Measurements from ENCODE around the gene HEMGN.
A peak's percentile ranks its signal among the peaks of the same experiment; 100 is the strongest.

Gene HEMGN

DNA sequence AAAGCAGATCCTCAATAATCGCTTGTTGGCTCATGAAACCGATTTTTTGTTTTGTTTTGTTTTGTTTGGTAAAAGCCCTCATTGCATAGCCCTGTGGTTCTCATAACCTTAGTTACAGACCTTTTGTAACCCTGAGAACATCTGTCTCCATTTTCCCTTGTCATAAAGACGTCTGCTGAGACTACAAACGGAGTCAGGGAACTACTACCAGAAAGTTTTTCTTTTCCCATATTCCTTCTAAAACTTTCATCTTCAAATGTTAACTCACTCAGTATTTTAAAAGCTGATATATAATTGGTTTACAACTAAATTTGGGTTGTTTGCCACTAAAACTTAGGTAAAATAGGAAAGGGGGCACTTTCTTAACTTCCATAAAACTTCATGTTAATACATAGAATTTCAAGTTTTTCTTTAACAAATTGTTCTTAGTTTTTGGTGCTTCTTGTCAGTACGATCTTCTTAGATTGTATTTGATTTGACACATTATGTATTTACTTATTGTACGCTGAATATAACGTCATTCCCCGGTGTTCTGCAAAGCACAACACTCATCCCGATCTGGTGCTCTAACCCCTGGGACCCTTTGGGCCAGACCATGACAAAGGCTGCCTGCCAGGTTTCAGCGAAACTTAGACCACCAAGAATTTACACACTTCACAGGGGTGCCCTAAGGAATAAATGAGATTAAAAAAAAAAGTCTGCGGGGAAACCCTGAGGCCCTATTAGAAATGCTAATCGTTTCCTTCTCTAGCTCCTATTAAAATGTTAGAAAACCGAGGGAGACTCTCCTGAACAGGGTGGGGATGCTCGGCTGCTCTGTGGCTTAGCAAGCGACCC lies 44.1 kb upstream of the HEMGN start:
- no peak for TF ChIP-seq BACH2 (CRISPR knock-in tag; IDR thresholded peaks at IDR 0.05; ENCODE audit: borderline replicate concordance)
- no peak for TF ChIP-seq ARNTL (CRISPR knock-in tag; IDR thresholded peaks at IDR 0.05; ENCODE audit: borderline replicate concordance, low read depth)
- no peak for TF ChIP-seq ZFP30 (CRISPR knock-in tag; IDR thresholded peaks at IDR 0.05)
- no peak for TF ChIP-seq ZNF8 (CRISPR knock-in tag; IDR thresholded peaks at IDR 0.05)
- no peak for TF ChIP-seq CSDC2 (CRISPR knock-in tag; IDR thresholded peaks at IDR 0.05)
- TF ChIP-seq TSHZ2 (CRISPR knock-in tag; IDR thresholded peaks at IDR 0.05), result no peak
- TF ChIP-seq ZC3H10 (CRISPR knock-in tag; IDR thresholded peaks at IDR 0.05), result no peak
- TF ChIP-seq ISL1 (CRISPR knock-in tag; IDR thresholded peaks at IDR 0.05), result no peak
- TF ChIP-seq PATZ1 (CRISPR knock-in tag; IDR thresholded peaks at IDR 0.05; ENCODE audit: borderline replicate concordance), result no peak
- TF ChIP-seq CREB5 (CRISPR knock-in tag; IDR thresholded peaks at IDR 0.05; ENCODE audit: low read depth), result no peak
- ATAC-seq, result no peak

DNA sequence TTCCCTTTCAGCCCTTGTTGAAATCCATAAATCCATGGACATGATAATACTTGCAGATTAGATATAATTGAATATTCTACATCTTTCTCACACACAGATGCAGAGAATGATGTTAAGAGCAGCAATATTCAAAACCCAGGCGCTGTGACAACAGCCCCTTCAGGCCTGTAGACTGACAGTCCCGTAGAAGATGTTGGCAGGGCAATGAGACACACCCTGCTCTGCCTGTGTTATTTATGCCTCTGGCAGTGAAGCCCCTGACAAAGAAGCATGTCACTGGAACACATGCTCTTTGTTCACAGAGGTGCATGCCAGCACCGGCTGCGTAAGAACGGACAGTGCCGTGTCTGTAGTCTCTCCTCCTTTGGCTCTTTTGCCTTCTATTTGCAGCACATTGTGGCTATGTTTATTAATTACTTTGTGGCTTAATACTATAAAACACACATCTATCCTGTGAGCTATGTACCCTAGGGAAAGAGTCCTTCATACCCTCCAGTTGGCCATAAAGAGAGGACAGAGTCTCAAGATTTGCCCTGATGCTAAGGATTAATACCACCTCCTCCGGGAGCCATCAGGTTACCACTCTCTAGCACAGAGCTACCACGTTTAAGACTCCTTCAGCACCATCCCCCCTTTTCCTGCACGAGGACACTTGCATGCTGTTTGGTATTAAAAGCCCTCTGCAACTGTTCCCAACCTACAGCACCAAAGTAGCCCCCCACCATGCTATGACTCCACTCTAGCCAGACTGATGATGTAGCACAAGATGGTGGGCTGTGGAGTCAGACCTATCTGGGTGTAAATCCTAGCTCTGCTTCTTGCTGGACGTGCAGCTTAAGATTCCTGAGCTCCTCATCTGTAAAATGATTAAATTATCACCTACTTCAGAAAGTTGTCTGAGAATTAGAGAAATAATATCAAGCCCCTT lies 43.2 kb upstream of the HEMGN start:
- ATAC-seq, result no peak
- TF ChIP-seq TSHZ2 (CRISPR knock-in tag; IDR thresholded peaks at IDR 0.05) (0 out of 2 replicates have a peak, but pooled peaks have one; percentile 8), ZNF565 (CRISPR knock-in tag; conservative IDR thresholded peaks at IDR 0.05; ENCODE audit: low read depth) (no peak), CSRNP3 (CRISPR knock-in tag; IDR thresholded peaks at IDR 0.05) (no peak)

DNA sequence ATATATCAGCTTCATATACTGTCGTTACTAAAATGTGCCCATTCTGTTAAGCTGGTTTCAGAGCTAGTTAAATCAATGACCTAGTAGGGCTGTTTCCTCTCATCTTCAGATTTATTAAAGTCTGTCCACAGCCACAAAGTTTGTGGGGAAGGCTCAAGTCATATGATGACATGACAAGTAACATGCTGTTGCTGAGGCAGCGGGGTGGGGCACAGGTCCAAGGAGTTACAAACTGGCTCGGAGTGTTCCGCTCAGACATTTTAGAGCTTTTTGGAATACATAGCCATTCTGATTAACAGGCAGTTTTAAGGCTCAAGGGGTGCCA lies 42.5 kb upstream of the HEMGN start:
- TF ChIP-seq, protein P1, sequence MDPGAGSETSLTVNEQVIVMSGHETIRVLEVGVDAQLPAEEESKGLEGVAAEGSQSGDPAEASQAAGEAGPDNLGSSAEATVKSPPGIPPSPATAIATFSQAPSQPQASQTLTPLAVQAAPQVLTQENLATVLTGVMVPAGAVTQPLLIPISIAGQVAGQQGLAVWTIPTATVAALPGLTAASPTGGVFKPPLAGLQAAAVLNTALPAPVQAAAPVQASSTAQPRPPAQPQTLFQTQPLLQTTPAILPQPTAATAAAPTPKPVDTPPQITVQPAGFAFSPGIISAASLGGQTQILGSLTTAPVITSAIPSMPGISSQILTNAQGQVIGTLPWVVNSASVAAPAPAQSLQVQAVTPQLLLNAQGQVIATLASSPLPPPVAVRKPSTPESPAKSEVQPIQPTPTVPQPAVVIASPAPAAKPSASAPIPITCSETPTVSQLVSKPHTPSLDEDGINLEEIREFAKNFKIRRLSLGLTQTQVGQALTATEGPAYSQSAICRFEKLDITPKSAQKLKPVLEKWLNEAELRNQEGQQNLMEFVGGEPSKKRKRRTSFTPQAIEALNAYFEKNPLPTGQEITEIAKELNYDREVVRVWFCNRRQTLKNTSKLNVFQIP (CRISPR knock-in tag; IDR thresholded peaks at IDR 0.05; ENCODE audit: borderline replicate concordance, low read depth), result no peak
- no peak for TF ChIP-seq CSDC2 (CRISPR knock-in tag; IDR thresholded peaks at IDR 0.05)
- no peak for ATAC-seq
